Vagina (tissue), 2 donors: ENCODE measurements around the gene DUSP8.

Experiments
- POLR2A ChIP-seq, 2 donors: fragments of 450-650 bp; IDR thresholded peaks; one replicate each; pipeline ENCODE4 v1.6.1; 2017; ENCODE audit warnings: antibody characterized with exemption in 2 of 2, mild to moderate bottlenecking in 2 of 2, moderate library complexity in 2 of 2
- POLR2AphosphoS5 ChIP-seq, 2 donors: sonication (generic); formaldehyde crosslinking; IDR thresholded peaks; one replicate each; pipeline ENCODE4 v1.9.0; 2017; ENCODE audit warnings: antibody characterized with exemption in 2 of 2, mild to moderate bottlenecking in 2 of 2, low read depth in 1 of 2; ENCODE audit not compliant: insufficient read depth in 1 of 2

DNA sequence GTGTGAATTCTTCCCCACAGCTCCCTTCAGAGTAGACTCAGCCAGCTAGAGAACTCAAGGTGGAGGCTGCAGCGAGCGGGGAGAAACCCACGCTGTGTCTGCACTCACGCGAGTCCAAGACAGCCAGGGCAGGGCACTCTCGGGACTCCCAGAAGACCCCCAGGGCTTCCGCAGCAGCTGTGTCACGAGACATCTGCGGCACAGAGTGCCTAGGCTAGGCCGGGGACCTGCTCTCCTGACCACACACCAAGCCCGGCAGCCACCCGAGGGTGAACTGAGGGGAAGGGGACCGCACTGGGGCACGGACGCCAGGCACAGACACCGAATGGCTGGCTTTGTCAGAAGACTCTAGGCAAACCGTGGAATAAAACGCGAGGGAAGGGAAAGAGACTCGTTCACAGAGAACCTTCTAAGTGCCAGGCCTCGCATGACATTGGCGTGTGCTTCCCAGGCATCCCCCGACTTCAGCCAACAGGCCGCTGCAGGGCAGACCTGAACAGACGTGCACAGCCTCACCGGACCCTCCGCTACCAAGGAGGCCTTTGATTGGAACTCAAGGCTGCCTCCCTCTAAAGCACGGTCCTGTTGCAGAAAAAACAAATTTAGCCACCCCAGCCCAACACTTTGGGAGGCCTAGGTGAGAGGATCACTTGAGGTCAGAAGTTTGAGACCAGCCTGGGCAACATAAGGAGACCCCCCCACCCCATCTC lies 67.3 kb downstream of the DUSP8 start:
- TF ChIP-seq POLR2AphosphoS5 (IDR thresholded peaks at IDR 0.05; ENCODE audit: insufficient read depth in 1 of 2, low read depth in 1 of 2) = no peak
- TF ChIP-seq POLR2A (IDR thresholded peaks at IDR 0.05) = no peak
